HG02610 (cell line): ENCODE measurements around the gene COL25A1.

Source experiments
- ATAC-seq: cut with Tn5 transposase; IDR thresholded peaks from one replicate; pipeline ENCODE4 v1.9.1; 2021; ENCODE audit warnings: mild to moderate bottlenecking, moderate library complexity; ENCODE audit not compliant: unreplicated experiment

COL25A1 gene

DNA sequence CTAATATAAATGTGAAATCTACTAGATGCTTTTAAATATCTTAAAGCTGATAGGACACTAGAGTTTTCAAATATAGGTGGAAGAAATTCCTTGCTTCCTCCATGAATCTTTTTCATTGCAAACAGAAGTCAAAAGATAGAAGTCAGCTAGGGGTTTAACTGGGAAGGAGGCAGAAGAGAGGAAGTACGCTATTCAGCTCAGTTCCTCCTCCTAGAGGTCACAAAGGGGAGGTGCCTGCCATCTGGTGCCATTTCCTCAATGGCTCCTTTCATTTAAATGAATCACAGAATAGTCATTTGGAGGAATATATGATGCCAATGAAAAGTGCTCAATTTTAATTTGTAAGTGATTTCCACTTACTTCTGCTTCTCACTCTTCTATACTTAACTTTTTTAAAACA, 8.5 kb downstream of the COL25A1 start:
- peak; percentile 96 for ATAC-seq

- ATAC-seq = no peak
These were observed 10.7 kb downstream of the COL25A1 start for GRCh38 chr4:109291707-109292238.

GRCh38 chr4:109290918-109291317, 11.5 kb downstream of the COL25A1 start:
- no peak for ATAC-seq

GRCh38 chr4:109278594-109279031, 23.8 kb downstream of the COL25A1 start:
- ATAC-seq = peak; percentile 82

DNA sequence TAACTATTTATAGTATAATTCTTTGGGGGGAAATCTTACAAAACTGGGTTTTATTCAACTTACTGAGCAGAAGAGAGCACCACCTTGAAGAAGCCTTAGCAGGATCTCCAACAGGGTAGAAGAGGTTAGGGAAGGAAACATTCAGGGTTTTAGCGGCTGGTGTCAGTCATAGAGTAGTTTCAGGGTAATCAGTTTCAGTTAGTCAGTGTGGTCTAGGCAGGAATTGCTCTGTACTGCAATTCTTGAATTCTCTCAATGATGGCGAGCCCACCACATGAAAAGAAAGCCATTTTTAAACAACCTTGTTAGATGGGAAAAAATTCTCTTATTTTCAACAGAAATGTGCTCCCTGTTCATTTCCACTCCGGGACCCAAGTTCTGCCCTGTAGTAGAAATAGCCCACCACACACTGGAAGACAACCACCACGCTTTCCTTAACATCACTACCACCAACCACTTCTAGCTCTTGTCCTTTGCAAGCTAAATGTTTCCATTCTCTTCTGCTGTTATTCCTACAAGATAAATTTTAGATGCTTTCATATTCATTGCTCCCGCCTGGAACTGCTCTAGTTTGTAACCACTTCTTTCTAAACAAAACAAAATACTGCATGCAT, 25.9 kb downstream of the COL25A1 start:
- ATAC-seq = peak; percentile 91

DNA sequence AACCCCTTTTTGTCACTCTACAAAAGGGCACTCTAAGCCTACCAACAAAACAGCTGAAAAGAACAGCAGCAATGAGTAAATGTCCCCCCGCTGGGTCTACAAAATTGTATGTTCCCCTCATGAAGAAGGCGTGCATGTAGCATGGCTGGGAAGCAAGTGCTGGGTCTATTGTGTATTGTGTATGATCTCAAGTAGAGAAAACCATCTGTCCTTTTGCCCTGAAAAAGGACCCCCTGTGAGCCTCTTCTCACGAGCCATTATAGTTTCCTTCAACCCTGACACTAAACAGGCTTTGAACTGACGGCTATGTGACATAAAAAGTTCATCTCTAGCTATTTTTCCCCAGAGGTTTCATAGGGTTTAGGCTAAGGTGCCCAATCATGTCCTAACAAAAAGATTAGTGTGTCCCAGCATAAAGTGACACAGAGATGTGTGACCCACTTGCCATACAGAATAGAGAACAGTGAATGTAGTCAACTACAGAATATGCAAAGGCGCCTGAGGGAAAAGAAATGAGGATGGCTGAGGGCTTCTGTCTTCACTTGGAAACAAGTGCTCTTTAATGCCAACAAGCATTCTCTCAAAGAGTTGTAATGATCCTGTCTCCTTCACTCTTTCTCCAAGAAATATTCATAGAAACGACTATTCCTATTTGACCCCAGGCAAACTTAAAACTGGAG, 27.3 kb downstream of the COL25A1 start:
- ATAC-seq = no peak

GRCh38 chr4:109266891-109267290, 35.6 kb downstream of the COL25A1 start:
- no peak for ATAC-seq

DNA sequence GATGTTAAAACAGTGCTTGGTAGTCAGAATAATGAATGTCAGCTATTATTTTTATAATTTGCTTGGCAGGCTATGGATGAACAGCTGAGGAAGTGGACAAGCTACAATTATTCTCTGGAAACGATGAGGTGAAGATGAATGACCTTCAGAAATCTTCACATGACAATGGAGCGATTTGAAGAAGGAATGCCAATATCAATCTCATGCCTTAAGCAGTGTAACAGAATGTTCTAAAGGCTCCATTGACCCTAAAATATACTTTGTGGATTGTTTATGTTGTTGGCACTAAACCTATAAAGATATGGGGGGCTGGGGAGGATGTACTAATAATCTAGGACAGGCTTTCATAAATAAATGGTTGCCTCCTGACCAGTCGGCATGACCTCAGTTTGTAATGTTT, 36.2 kb downstream of the COL25A1 start:
- no peak for ATAC-seq

DNA sequence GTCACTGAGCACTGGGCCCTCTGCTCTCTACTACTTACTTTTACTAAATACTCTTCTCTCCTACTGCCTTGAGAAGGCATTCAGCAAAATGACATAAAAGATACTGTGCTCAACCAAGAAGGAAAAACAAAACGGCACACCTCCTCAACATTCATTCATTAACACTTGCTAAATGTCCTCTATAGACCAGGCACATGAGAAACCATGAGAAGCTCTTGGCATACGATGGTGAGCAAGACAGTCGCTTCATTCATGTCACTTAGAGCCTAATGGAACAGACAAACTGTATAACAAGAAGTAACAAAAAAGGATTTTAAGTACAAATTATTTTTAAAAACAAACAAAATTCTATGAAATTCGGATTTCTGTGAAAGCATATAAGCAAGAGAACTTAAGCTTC, 38.7 kb downstream of the COL25A1 start:
- no peak for ATAC-seq

DNA sequence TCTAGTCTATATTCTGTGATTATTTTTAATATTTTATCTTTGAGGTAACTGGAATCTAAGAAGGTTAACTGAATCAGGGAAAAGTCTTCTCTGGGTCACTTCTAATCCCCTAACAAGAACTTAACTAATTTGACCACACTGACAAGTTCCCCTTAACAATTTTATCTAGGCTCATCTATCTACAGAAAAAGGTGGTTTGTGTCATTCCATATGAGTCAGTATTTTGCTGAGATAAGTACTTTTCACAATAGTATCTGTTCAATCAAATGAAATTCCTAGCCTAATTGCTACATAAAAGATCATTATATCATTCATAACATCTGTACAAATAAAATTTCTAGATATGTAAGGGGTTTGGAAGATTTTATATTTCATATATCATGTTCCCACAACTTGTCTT, 45.6 kb downstream of the COL25A1 start:
- ATAC-seq = no peak

DNA sequence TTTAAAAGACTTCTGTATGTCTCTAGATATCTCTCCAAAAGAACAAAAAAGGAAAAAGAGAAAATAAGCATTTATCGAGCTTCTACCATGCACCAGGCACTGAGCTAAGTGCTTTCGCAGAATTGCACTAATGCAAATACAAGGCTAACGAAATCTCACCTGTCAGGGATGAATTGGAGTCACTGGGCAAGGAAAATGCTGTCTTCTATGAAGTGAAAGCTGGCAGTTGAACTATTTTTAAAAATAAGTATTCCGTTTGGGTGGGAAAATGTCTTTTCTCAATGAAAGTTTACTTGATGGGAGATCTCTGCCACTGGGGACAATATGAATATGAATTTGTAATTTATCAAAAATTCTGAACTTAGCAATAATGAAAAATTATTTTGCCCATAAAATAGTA, 47.6 kb downstream of the COL25A1 start:
- ATAC-seq = no peak

GRCh38 chr4:109251396-109251795, 51.1 kb downstream of the COL25A1 start:
- no peak for ATAC-seq

DNA sequence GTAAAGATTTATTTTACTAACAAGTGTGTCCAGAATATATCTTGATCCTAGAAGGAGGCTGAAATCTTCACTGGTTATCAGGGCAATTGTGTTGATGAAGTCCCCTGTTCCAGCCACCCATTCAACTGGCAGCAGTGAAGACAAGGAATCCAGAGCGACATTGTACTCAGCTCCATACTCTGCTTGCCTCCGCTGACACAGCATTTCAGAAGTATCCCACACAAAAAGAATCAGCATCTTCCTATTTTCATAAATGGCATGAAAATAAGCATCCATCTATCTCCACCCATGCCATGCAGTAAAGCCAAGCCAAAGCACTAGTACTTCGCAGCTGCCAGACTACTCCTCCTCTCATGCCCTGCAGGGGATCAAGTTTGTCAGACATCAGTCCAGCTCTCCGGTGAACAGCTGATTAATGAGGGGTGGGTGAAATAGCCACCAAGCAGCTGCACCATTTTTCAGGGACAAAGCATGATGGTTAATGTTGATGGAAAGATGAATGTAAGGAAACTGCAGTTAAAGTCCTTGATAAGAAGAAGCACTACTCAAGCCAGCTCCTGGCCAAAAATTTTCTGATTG, 54.0 kb downstream of the COL25A1 start:
- no peak for ATAC-seq

DNA sequence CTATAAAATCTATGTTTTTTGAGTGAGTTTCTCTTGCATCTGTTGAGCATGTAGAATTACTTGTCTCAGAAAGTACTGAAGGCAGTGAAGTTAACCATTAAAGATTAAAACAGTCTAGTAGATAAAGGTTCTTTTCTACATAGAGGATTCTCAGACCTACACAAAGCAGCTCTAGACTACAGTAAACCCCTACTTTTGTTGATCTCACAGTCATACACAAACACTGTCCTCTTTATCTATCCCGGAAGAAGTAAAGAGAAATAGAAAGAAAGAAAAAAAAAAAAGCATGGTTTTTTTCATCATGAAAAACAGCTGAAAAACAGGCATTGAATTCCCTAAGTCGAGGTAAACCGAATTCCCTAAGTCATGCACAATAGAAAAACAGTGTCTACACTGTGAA, 58.6 kb downstream of the COL25A1 start:
- no peak for ATAC-seq

GRCh38 chr4:109238746-109239145, 63.7 kb downstream of the COL25A1 start:
- no peak for ATAC-seq

DNA sequence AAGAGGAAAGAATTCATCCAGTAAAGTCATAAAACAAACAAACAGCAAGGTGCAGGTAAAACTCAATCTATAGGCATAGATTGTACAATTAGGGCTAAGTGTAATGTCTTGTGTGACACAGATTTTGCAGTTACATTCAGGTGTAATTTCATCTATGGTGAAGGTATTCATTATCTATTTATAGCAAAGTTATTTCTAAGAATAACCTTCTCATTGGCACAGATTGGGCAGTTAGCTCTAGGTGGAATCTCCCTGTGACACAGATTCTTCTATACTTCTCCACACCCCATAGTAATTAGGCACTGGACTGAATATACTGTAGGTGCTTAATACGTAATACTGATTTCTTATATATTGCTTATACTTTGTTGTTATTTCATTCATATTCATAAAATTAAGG, 66.8 kb downstream of the COL25A1 start:
- no peak for ATAC-seq

DNA sequence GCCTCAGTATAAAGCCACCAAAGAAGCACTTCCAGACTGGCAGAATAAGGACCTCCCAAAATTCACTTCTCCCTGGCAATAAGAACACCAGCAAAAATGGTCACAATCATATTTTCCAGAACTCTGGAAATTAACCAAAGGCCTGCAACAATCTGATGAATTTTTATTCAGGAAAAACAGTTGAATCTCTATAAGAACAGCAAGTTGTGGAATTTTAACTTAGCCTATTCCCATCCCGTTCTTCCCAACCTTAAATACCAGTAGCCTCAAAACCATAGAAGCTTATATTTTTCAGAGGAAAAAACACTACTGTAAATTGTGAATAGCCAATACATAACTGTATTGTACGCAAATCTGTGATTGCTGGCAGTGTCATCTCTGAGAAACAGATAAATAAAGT, 67.9 kb downstream of the COL25A1 start:
- ATAC-seq = no peak

DNA sequence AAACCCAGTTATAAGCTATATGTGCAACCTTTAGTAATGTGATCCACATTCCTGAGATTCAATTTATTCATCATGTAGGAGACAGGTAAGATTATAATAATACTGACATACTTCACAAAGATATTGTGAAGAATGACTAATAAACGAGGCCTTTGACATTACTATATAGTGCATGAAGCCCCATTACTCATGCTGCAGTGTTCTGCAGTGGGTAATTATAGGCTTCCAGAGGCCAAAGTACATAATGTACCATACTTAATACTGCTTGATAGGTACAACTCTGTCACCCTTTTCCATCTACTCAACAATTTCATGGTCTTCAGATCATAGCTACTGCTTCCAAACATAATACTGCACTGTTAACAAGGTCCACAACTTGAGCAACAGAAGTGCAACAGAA, 68.9 kb downstream of the COL25A1 start:
- ATAC-seq = no peak

- ATAC-seq = no peak
These were observed 69.8 kb downstream of the COL25A1 start for GRCh38 chr4:109232681-109233080.

DNA sequence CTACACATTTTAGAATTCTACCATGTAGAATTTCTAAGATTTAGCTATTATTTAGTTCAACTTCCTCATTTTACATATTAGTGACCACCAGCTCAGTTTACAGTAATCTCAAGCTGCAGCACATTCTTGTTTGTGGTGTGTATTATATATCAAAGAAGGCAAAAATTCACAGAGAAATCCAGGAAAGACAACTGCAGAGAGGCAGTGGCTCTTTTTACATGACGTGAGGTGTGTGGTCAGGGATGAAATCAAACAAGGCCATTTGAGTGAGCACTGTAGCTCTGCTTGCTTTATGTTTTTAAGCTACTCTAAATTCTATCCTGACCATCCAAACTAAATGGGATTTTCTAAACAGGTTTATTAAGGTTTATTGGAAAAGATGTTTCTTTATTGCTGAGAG, 71.1 kb downstream of the COL25A1 start:
- ATAC-seq = no peak

GRCh38 chr4:109229028-109229427, 73.4 kb downstream of the COL25A1 start:
- no peak for ATAC-seq

DNA sequence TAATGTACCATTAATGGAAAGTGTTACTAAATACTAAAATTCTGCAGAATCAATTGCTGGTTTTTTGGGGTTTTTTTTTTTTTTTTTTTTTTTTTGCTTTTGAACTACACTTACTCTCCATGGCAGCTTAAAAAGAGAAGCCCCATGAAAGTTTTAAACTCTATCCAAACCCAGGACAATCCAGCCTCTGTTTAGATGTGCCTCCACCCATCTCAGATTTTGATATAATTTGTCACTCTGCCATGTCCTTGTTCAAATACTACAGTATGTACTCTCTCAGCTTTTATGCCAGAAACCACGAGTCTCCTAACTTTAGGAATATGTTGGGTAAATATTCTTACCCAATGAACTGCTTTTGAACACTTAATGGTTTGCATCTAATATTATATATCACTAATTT, 84.2 kb downstream of the COL25A1 start:
- no peak for ATAC-seq
